Uterus (tissue), 4 donors: ENCODE data around the gene TTC13. TPM values are rescaled to one million over a fixed set of nuclear protein-coding genes. Genes with fewer than 3 reads are reported as not detected.

ENCODE experiments used
- DNase-seq, 2 donors: peaks; one replicate each; pipeline ENCODE4 v3.0.0-alpha.2; 2019 to 2020
- H3K27ac ChIP-seq, 2 donors: fragments of 200-600 bp; sonication (generic); 1 replicate in 1 of 2; 2 replicates in 1 of 2; pipeline ENCODE4 v1.5.1; 2016 to 2018
- H3K27me3 ChIP-seq, 2 donors: fragments of 200-600 bp; sonication (generic); one replicate each; pipeline ENCODE4 v1.5.1; 2018 to 2019; ENCODE audit warnings: control low read depth in 1 of 2
- H3K36me3 ChIP-seq, 2 donors: fragments of 200-600 bp; sonication (generic); one replicate each; pipeline ENCODE4 v1.5.1; 2019; ENCODE audit warnings: control low read depth in 1 of 2
- H3K4me1 ChIP-seq, 2 donors: fragments of 200-600 bp; sonication (generic); one replicate each; pipeline ENCODE4 v1.5.1; 2018 to 2019; ENCODE audit warnings: control low read depth in 1 of 2
- H3K4me3 ChIP-seq, 2 donors: fragments of 200-600 bp; sonication (generic); 1 replicate in 1 of 2; 2 replicates in 1 of 2; pipeline ENCODE4 v1.5.1; 2018 to 2019; ENCODE audit warnings: mild to moderate bottlenecking in 1 of 2
- H3K9me3 ChIP-seq, 2 donors: fragments of 200-600 bp; sonication (generic); one replicate each; pipeline ENCODE4 v1.5.1; 2019; ENCODE audit warnings: control low read depth in 1 of 2
- POLR2A ChIP-seq, 2 donors: fragments of 450-650 bp; IDR thresholded peaks; one replicate each; pipeline ENCODE4 v1.6.1; 2016; ENCODE audit warnings: antibody characterized with exemption in 2 of 2, mild to moderate bottlenecking in 1 of 2, moderate library complexity in 1 of 2
- intact Hi-C: fragments of 100-400 bp; cut with DNase I; formaldehyde crosslinking; loops from one replicate; pipeline ENCODE4 v1.15.1; 2023; ENCODE audit warnings: low total_unique reads
- total RNA-seq, 4 donors: library from RNA; depleted of rRNA in 3 of 4; stranded (reverse); fragments of >200 nt in 3 of 4; gene quantifications; one replicate each; pipeline versions ENCODE4 v1.1.0 to v1.2.4, GENCODE V29; 2014 to 2023
- TF ChIP-seq, protein P1 (sequence below), 4 experiments: fragments of 200-600 bp in 2 of 4; fragments of 450-650 bp in 2 of 4; sonication (generic) in 2 of 4; IDR thresholded peaks; one replicate each; pipeline ENCODE4 v1.5.1; 2016 to 2019; ENCODE audit warnings: antibody characterized with exemption in 4 of 4, mild to moderate bottlenecking in 2 of 4, moderate library complexity in 1 of 4
- donor health status: DM: yes; HTN: yes; CAD: no.

TTC13 gene
- total RNA-seq, 4 donors from 2014 or later, result 6.9 to 49.1 (median 30.0) TPM

- Histone ChIP-seq H3K4me3 (no peak overlapping the region), H3K36me3 (no peaks in the 10 kb centered on the region), H3K27me3 (no peaks in the 10 kb centered on the region), H3K27ac (no peak overlapping the region), H3K4me1 (no peaks in the 10 kb centered on the region), H3K9me3 (no peaks in the 10 kb centered on the region)
- intact Hi-C loops, result no loop called here
- no peak for DNase-seq
- TF ChIP-seq, protein P1, sequence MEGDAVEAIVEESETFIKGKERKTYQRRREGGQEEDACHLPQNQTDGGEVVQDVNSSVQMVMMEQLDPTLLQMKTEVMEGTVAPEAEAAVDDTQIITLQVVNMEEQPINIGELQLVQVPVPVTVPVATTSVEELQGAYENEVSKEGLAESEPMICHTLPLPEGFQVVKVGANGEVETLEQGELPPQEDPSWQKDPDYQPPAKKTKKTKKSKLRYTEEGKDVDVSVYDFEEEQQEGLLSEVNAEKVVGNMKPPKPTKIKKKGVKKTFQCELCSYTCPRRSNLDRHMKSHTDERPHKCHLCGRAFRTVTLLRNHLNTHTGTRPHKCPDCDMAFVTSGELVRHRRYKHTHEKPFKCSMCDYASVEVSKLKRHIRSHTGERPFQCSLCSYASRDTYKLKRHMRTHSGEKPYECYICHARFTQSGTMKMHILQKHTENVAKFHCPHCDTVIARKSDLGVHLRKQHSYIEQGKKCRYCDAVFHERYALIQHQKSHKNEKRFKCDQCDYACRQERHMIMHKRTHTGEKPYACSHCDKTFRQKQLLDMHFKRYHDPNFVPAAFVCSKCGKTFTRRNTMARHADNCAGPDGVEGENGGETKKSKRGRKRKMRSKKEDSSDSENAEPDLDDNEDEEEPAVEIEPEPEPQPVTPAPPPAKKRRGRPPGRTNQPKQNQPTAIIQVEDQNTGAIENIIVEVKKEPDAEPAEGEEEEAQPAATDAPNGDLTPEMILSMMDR (IDR thresholded peaks at IDR 0.05), result no peak
- TF ChIP-seq POLR2A (IDR thresholded peaks at IDR 0.05), result no peak
Measured at GRCh38 chr1:230891413-230891812, 87.2 kb downstream of the TTC13 start.

- H3K27ac ChIP-seq, result no peak overlapping the region
- intact Hi-C loops, result no loop called here
- no peak overlapping the region for H3K4me3 ChIP-seq
- TF ChIP-seq, protein P1 (IDR thresholded peaks at IDR 0.05), result no peak
- no peak for TF ChIP-seq POLR2A (IDR thresholded peaks at IDR 0.05)
- H3K4me1 ChIP-seq, result no peaks in the 10 kb centered on the region
- H3K27me3 ChIP-seq, result no peaks in the 10 kb centered on the region
- no peaks in the 10 kb centered on the region for H3K9me3 ChIP-seq
- no peak for DNase-seq
- no peaks in the 10 kb centered on the region for H3K36me3 ChIP-seq
Measured at GRCh38 chr1:230884646-230885045, 94.0 kb downstream of the TTC13 start.

DNA sequence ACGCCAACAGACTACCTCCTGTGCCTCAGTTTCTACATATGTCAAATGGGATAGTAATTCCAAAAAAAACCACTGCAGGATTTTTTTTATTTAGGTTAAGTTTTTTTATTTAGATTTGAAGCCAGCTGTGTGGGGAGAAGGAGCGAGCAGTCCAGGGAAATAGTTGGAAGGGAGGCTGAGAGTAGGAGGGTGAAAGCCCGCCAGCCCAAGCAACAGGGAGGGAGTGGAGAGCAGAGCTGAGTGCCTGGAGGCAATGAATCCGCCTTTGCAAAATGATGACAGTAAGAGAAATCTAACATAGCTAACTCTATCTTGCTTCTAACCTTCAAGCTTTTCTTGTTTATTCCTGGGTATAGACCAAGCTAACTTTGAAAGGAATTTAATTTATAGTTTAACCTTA, 94.7 kb downstream of the TTC13 start:
- Histone ChIP-seq H3K9me3 (no peaks in the 10 kb centered on the region), H3K4me3 (no peak overlapping the region), H3K27me3 (no peaks in the 10 kb centered on the region), H3K4me1 (no peaks in the 10 kb centered on the region), H3K36me3 (no peaks in the 10 kb centered on the region), H3K27ac (peak overlapping the region in 1 of 2 donors; percentile 40)
- intact Hi-C loops, result no loop called here
- peak in 1 of 2 donors; percentile 46 for DNase-seq
- TF ChIP-seq POLR2A (IDR thresholded peaks at IDR 0.05), result no peak
- TF ChIP-seq, protein P1 (IDR thresholded peaks at IDR 0.05), result no peak

GRCh38 chr1:230879778-230880177, 98.9 kb downstream of the TTC13 start:
- DNase-seq, result no peak
- no peaks in the 10 kb centered on the region for H3K4me1 ChIP-seq
- no peaks in the 10 kb centered on the region for H3K27me3 ChIP-seq
- no peak overlapping the region for H3K27ac ChIP-seq
- H3K36me3 ChIP-seq, result no peaks in the 10 kb centered on the region
- intact Hi-C loops, result no loop called here
- H3K4me3 ChIP-seq, result no peak overlapping the region
- no peak for TF ChIP-seq POLR2A (IDR thresholded peaks at IDR 0.05)
- TF ChIP-seq, protein P1 (IDR thresholded peaks at IDR 0.05), result no peak
- no peaks in the 10 kb centered on the region for H3K9me3 ChIP-seq

DNA sequence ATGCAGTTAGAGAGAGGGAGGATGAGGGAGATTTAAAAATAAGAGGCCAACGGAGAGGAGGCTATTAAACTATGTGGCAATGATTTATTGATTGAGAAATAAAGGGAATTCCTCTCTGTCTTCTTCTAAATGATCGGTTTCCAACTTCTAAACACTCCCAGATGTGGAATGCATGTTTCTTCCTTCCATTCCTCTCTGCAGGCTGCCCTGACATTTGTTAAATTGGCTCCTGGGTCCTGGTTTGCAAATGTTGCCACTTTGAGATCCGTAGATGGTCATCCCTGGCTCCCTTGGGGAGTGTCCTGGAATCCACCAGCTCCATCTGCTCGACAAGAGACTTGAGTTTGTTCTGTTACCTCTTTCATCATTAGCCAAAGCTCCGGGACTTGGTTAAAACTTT, 100.1 kb downstream of the TTC13 start:
- no peaks in the 10 kb centered on the region for H3K9me3 ChIP-seq
- intact Hi-C loops, result no loop called here
- no peaks in the 10 kb centered on the region for H3K27me3 ChIP-seq
- H3K36me3 ChIP-seq, result no peaks in the 10 kb centered on the region
- no peak overlapping the region for H3K4me3 ChIP-seq
- H3K27ac ChIP-seq, result peak overlapping the region; percentile 20 to 31
- DNase-seq, result peak; percentile 83 to 89
- TF ChIP-seq, protein P1 (IDR thresholded peaks at IDR 0.05), result no peak
- TF ChIP-seq POLR2A (IDR thresholded peaks at IDR 0.05), result no peak
- no peaks in the 10 kb centered on the region for H3K4me1 ChIP-seq
